GM18858 (cell line): ENCODE data around the gene SRPX2.

ENCODE experiments used
- ATAC-seq: cut with Tn5 transposase; IDR thresholded peaks from one replicate; pipeline ENCODE4 v1.9.1; 2021; ENCODE audit not compliant: unreplicated experiment

Gene SRPX2

GRCh38 chrX:100649550-100650356, 5.8 kb downstream of the SRPX2 start:
- ATAC-seq, result no peak

DNA sequence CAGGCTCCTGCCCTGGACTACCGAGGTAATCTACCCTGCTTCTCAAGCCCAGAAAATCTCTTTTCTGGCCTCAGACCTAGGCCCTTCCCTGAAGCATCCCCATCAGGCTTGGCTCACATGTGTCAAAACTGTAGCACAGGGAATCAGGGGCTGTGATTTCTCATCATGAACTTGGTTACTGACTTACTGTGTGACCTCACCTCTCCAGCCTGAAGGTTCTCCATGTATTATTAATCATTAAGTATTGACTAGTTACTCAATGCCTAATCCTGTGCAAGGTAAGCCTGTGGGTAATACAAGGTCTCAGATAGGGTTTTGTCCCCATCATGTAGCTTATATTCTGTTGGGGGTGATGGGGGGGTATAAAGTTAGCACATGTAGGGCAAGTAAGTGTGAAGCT, 6.8 kb downstream of the SRPX2 start:
- no peak for ATAC-seq

DNA sequence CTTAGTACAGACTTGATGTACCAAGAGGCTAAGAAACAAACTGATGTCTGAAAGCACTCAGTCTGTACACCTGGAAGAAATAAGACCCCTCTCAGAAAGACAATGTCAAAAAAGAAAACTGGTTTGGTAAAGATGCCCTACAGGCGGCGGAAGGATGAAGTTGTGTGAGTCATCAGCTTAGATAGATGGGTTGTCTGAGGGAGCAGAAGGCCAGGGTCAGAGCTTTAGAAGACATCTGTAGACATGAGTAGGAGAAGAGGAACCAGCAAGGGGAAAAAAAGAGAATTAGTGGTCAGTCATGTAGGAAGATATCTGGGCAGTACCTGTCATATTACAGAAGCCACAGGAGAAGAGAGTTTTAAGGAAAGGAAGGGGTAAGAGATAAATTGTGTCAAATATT, 8.3 kb downstream of the SRPX2 start:
- no peak for ATAC-seq

GRCh38 chrX:100654261-100654660, 10.3 kb downstream of the SRPX2 start:
- no peak for ATAC-seq

- ATAC-seq, result no peak
Measured at GRCh38 chrX:100658941-100659381, 15.0 kb downstream of the SRPX2 start.

GRCh38 chrX:100659431-100660137, 15.6 kb downstream of the SRPX2 start:
- no peak for ATAC-seq

DNA sequence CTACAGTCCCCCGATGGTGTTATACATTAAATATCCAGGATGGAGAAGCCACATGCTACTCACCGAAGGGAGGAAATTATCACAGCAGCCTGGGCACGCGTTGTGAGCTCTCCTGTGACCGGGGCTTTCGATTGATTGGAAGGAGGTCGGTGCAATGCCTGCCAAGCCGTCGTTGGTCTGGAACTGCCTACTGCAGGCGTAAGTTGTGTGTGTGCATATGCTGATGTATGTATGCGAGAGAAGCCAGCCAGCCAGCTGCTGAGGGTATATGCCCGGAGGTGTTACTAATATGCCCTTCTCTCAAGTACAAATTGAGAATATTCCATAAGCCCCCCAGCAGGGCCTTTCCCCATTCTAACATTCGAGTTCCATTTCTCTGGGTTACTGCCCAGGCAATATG, 18.2 kb downstream of the SRPX2 start:
- ATAC-seq, result no peak

GRCh38 chrX:100662796-100663195, 18.8 kb downstream of the SRPX2 start:
- no peak for ATAC-seq

GRCh38 chrX:100663642-100664041, 19.6 kb downstream of the SRPX2 start:
- ATAC-seq, result no peak

DNA sequence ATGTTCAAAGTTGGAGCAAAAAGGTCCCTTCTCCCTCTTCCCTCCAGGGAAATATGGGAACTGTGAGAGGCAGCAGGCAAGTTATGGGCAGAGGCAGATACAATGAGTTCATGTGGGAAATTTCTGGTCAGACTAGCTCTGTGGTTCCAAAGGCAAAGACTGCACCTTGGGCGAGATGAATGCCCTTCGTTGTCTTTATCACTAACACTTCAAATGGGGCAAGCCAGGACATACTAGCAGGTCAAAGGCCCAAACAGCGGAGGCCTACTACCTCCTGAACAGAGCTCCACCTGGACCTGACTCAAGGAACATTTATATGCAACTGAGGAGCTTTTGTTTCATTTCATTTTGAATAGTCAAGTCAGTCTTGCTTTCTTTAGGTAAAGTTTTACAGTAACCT, 29.0 kb downstream of the SRPX2 start:
- ATAC-seq, result no peak

- ATAC-seq, result no peak
Measured at GRCh38 chrX:100673397-100673953, 29.5 kb downstream of the SRPX2 start.

GRCh38 chrX:100674705-100675104, 30.7 kb downstream of the SRPX2 start:
- peak; percentile 74 for ATAC-seq

DNA sequence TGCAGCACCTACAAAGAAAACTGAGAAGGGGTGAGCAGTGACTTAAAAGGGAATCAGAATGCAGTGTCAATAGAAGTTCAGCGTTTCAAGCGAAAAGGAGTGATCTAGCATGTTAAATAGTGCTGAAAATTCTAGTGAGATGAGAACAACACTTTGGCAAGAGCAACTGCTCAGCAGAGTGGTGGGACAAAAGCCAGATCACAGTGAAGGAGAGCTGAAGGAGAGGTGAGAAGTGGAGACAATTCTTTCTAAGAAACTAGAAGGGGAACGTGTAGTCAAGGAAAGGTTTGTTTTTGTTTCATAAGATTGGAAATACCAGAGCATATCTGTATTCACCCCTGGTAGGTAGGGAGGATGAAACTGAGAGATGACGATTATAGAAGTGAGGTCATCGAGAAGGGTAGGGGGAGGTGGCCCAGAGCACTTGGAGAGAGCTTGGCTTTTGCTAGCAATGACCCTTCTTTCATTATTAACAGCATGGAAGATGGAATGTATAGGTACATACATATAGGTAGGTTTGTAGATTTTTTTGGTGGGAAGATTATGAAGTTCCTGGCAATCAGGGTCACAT, 33.7 kb downstream of the SRPX2 start:
- ATAC-seq, result no peak

DNA sequence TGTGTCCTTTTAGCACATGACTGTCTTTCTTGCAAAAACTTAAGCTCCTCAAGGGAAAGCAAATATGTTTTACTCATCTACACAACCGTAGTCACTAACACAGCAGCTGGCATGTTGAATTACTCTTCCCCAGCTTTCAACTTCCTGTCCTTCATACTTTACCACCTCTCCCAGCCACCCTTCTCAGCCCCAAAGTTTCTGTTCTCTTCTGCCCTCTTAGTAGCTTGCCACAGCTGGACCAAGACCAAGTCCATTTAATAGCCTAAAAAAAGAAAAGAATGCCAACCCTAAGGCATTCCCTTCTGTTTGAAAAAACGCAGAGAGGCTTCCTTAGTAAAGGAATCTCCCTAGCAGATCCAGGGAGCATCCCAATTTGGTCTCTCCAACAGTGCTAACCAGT, 36.8 kb downstream of the SRPX2 start:
- ATAC-seq, result no peak

DNA sequence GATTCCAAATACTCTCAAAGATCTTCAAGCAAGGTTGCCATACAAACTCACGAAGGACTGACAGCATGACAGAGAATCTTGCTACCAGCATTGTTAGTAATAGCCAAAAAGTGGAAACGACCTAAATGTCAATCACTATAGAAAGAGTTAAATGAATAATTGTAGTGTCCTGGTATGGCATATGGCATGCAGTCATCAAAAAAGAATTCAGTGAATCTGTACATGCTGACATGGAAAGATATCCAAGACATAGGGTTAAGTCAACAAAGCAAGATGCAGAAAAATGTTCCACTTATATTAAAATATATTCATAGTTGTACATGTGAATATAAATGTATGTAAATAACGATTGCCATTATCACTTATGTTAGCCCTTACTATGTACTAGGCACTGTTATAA, 37.6 kb downstream of the SRPX2 start:
- ATAC-seq, result no peak

- ATAC-seq, result no peak
Measured at GRCh38 chrX:100682939-100683338, 38.9 kb downstream of the SRPX2 start.

GRCh38 chrX:100685284-100685996, 41.4 kb downstream of the SRPX2 start:
- peak; percentile 72 for ATAC-seq

DNA sequence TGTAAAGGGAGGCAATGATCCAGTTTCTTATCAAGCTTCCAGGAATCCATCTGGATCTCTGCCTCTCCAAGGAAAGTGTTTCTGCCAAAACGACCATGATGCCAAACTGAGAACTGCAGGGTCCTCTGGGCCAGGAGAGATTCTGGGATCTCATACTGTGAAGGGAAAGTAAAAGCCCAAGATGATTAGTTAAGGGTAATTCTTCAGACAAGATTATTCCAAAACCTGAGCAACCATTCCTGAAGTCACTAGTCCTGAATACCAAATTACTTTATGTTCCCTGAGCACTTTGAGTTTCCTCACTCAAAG, 42.0 kb downstream of the SRPX2 start:
- ATAC-seq, result no peak

- ATAC-seq, result peak; percentile 34
Measured at GRCh38 chrX:100687128-100687527, 43.1 kb downstream of the SRPX2 start.

DNA sequence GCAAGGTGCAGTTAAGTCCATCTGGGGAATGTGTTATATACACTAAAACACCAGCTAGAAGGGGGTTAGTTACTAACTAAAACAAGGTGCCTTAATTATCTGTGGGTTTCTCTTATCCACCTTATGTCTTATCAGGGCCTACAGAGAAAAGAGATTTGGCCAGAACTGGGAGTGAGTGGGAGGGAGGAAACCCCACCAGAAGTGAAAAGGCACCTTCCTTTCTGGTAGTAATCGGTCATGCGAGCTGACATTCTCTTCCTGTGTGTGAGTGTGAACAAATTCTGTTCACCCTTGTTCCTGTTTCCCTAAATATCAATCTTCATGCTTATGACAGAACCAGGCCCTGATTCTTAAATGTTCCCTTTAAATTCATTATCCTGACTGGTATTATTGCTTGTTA, 43.5 kb downstream of the SRPX2 start:
- ATAC-seq, result peak; percentile 76

DNA sequence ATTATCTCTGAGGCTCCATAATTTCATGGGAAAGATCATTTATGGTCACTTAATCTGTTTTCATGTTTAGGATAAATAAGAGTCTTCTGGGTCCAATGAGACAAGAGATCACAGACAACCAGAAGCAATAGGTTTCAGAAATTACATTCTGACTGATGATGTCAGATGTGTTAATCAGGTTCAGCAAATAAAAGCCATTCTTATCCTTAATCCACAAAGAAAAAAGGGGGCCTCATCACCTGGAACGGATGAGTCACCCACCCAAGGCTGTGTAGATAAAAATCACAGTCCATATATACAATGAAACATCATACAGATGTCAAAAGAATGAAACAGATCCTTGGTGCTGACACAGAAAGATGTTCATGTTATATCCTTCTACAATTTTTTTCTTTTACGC, 51.3 kb downstream of the SRPX2 start:
- no peak for ATAC-seq
